BJ (cell line): ENCODE results near the gene FAM151A. TPM values are rescaled to one million over a fixed set of nuclear protein-coding genes. Genes with fewer than 3 reads are reported as not detected.

Experiments
- CTCF ChIA-PET: fragments of 350-600 bp; formaldehyde crosslinking; extraction: SDS; loops from one replicate; lab custom pipeline; 2021; ENCODE audit warnings: antibody characterized with exemption, inconsistent platforms; lab: Yijun Ruan, JAX
- POLR2A ChIA-PET: fragments of 300-600 bp; sonication (Branson Sonifier 250); formaldehyde crosslinking; extraction: SDS; loops from one replicate; lab custom pipeline; 2021; ENCODE audit warnings: antibody characterized with exemption; lab: Charles Lee
- DNase-seq: peaks from one replicate; pipeline ENCODE4 v3.0.0-alpha.2; 2011; ENCODE audit warnings: low read depth
- H3K27me3 ChIP-seq: 2 replicates; pipeline ENCODE4 v1.6.0; 2011; ENCODE audit warnings: low read length; ENCODE audit not compliant: control insufficient read depth, insufficient read depth
- H3K36me3 ChIP-seq: 2 replicates; pipeline ENCODE4 v1.5.1; 2011; ENCODE audit warnings: low read length; ENCODE audit not compliant: control insufficient read depth, insufficient read depth
- H3K4me3 ChIP-seq: 2 replicates; pipeline ENCODE4 v1.5.1; 2011; ENCODE audit warnings: low read depth, mild to moderate bottlenecking, control low read depth, low read length
- CTCF ChIP-seq: IDR thresholded peaks from 2 replicates; pipeline ENCODE4 v1.5.1; 2011; ENCODE audit warnings: low read depth, mild to moderate bottlenecking, control low read depth, inconsistent platforms, low read length, moderate library complexity; ENCODE audit not compliant: insufficient read depth
- polyA plus RNA-seq: library from polyadenylated mRNA; depleted of rRNA; stranded (reverse); fragments of >200 nt; gene quantifications from 2 replicates; pipeline ENCODE4 v1.2.3, GENCODE V29; 2011

Gene FAM151A
- polyA plus RNA-seq, 1 experiment: not detected

- DNase-seq: no peak
- ChIA-PET POLR2A (no interaction called here), CTCF (interaction anchor here (0.7 kb wide), 1 partner anchor 70 kb away, joined by 3 read pairs; no protein-coding TSS in a partner anchor)
- H3K27me3 ChIP-seq: peaks cover 4% of the 10 kb centered on the region
- no peak overlapping the region for H3K4me3 ChIP-seq
- H3K36me3 ChIP-seq: no peaks in the 10 kb centered on the region
- TF ChIP-seq CTCF: no peak
Measured at GRCh38 chr1:54614024-54614423, 9.3 kb downstream of the FAM151A start.

- no peak for DNase-seq
- no peak for TF ChIP-seq CTCF
- ChIA-PET CTCF (interaction anchor here (1.2 kb wide), 1 partner anchor 8 kb away, joined by 6 read pairs; no protein-coding TSS in a partner anchor), POLR2A (no interaction called here)
- no peaks in the 10 kb centered on the region for H3K36me3 ChIP-seq
- no peaks in the 10 kb centered on the region for H3K27me3 ChIP-seq
- no peak overlapping the region for H3K4me3 ChIP-seq
Measured at GRCh38 chr1:54611621-54612020, 11.7 kb downstream of the FAM151A start.

- no peak for TF ChIP-seq CTCF
- H3K4me3 ChIP-seq: no peak overlapping the region
- no peak for DNase-seq
- no peaks in the 10 kb centered on the region for H3K27me3 ChIP-seq
- POLR2A ChIA-PET: no interaction called here
- CTCF ChIA-PET: interaction anchor here (1.2 kb wide), 1 partner anchor 8 kb away, joined by 6 read pairs; no protein-coding TSS in a partner anchor
- no peaks in the 10 kb centered on the region for H3K36me3 ChIP-seq
Measured at GRCh38 chr1:54610601-54611580, 12.4 kb downstream of the FAM151A start.

- Histone ChIP-seq H3K4me3 (no peak overlapping the region), H3K36me3 (no peaks in the 10 kb centered on the region), H3K27me3 (no peaks in the 10 kb centered on the region)
- ChIA-PET POLR2A (no interaction called here), CTCF (no interaction called here)
- no peak for TF ChIP-seq CTCF
- no peak for DNase-seq
Measured at GRCh38 chr1:54610048-54610447, 13.3 kb downstream of the FAM151A start.

- no peaks in the 10 kb centered on the region for H3K36me3 ChIP-seq
- no peak for DNase-seq
- no peak overlapping the region for H3K4me3 ChIP-seq
- TF ChIP-seq CTCF: no peak
- H3K27me3 ChIP-seq: no peaks in the 10 kb centered on the region
- POLR2A ChIA-PET: no interaction called here
- CTCF ChIA-PET: interaction anchor here (1.2 kb wide), 1 partner anchor 12 kb away, joined by 3 read pairs; no protein-coding TSS in a partner anchor
Measured at GRCh38 chr1:54609301-54609921, 13.9 kb downstream of the FAM151A start.
